CD4-positive, alpha-beta memory T cell (primary cell): ENCODE results near the gene CHST14. TPM values are rescaled to one million over a fixed set of nuclear protein-coding genes. Genes with fewer than 3 reads are reported as not detected.

ENCODE experiments used
- CTCF ChIA-PET: fragments of 350-600 bp; sonication (Branson Sonifier 250); formaldehyde crosslinking; loops from one replicate; lab custom pipeline; 2021; ENCODE audit warnings: inconsistent platforms; ENCODE audit not compliant: partially characterized antibody; lab: Charles Lee
- POLR2A ChIA-PET: fragments of 350-600 bp; sonication (Branson Sonifier 250); formaldehyde crosslinking; loops from one replicate; lab custom pipeline; 2021; ENCODE audit not compliant: partially characterized antibody; lab: Charles Lee
- DNase-seq, 5 donors: peaks; one replicate each; pipeline versions ENCODE4 v3.0.0 to v3.0.0-alpha.2; 2020 to 2022; ENCODE audit warnings: mixed read lengths in 1 of 5
- H3K27ac ChIP-seq: one replicate; pipeline ENCODE4 v1.7.0; 2013; ENCODE audit warnings: low read depth, low read length
- H3K27me3 ChIP-seq: 2 replicates; pipeline ENCODE4 v1.7.0; 2013; ENCODE audit warnings: mild to moderate bottlenecking, low read length, moderate library complexity; ENCODE audit not compliant: insufficient read depth
- H3K36me3 ChIP-seq: 2 replicates; pipeline ENCODE4 v1.7.0; 2013; ENCODE audit warnings: mild to moderate bottlenecking, low read length, moderate library complexity; ENCODE audit not compliant: insufficient read depth
- H3K4me1 ChIP-seq: 2 replicates; pipeline ENCODE4 v1.7.0; 2013; ENCODE audit warnings: mild to moderate bottlenecking, low read length, moderate library complexity; ENCODE audit not compliant: insufficient read depth
- H3K4me3 ChIP-seq, 2 donors: one replicate each; pipeline ENCODE4 v1.7.0; 2013; ENCODE audit warnings: low read length in 2 of 2, mild to moderate bottlenecking in 1 of 2
- H3K9me3 ChIP-seq, 2 donors: one replicate each; pipeline ENCODE4 v1.7.0; 2013; ENCODE audit warnings: low read length in 2 of 2, control low read depth in 1 of 2; ENCODE audit not compliant: control insufficient read depth in 1 of 2
- H3K27ac Mint-ChIP-seq, 7 donors: one replicate each; pipeline ENCODE4 v1.8.0; 2020 to 2021; ENCODE audit warnings: mixed read lengths in 7 of 7, mild to moderate bottlenecking in 6 of 7, inconsistent platforms in 3 of 7, moderate library complexity in 3 of 7
- H3K27me3 Mint-ChIP-seq, 2 donors: one replicate each; pipeline ENCODE4 v1.8.0; 2020 to 2021; ENCODE audit warnings: mixed read lengths in 2 of 2
- H3K36me3 Mint-ChIP-seq, 2 donors: one replicate each; pipeline ENCODE4 v1.8.0; 2020 to 2021; ENCODE audit warnings: mixed read lengths in 2 of 2, inconsistent platforms in 1 of 2, mild to moderate bottlenecking in 1 of 2
- H3K4me1 Mint-ChIP-seq, 4 donors: one replicate each; pipeline ENCODE4 v1.8.0; 2020 to 2021; ENCODE audit warnings: mixed read lengths in 4 of 4, mild to moderate bottlenecking in 1 of 4
- H3K4me3 Mint-ChIP-seq, 8 donors: one replicate each; pipeline ENCODE4 v1.8.0; 2020 to 2021; ENCODE audit warnings: mixed read lengths in 8 of 8, mild to moderate bottlenecking in 7 of 8, moderate library complexity in 6 of 8, inconsistent platforms in 3 of 8
- H3K9me3 Mint-ChIP-seq, 8 donors: one replicate each; pipeline ENCODE4 v1.8.0; 2020 to 2021; ENCODE audit warnings: mixed read lengths in 8 of 8, mild to moderate bottlenecking in 5 of 8, inconsistent platforms in 3 of 8, moderate library complexity in 1 of 8
- intact Hi-C: fragments of 100-400 bp; cut with micrococcal nuclease; formaldehyde crosslinking; loops from one replicate; pipeline ENCODE4 v1.15.1; 2023
- polyA plus RNA-seq, 2 donors: library from polyadenylated mRNA; unstranded; fragments of 300-500 nt; fragmentation: Illumina TruSeq; gene quantifications; one replicate each; pipeline ENCODE4 v1.2.3, GENCODE V29; 2021
- total RNA-seq, 2 experiments: library from RNA; stranded (reverse); gene quantifications; one replicate each; pipeline ENCODE4 v1.2.3, GENCODE V29; 2021

Gene CHST14
- total and polyA plus RNA-seq, 4 experiments from 2014 or later, result 0.64 to 10.5 (median 5.3) TPM

DNA sequence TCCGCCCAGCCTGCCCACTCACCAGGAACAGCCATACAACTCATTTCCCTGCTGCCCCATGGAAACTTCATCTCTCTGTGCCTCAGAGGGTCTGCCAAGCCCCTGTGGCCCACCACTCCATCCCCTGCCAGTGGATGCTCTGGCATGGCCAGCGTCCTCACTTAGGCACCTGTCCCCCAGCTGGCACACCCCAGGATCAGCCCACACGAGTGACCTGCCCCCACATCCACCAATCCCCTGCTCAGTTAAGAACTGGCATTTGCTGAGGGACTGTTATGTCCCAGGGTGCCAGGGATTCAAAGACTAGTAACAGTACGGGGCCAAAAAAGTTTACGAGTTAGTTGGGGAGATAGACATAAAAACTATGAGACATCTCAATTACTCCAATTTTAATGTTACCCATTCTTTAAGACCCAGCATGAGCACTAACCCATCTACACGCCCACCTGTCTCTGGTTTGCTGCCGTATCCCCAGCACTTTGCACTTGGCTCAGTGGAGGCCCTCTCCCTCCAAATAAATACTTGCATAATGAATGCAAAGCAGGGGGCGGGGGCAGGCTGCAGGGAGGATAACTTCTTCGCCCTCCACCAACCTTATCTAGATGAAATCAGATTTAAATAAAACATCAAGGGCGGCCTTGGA, 41.6 kb upstream of the CHST14 start:
- H3K36me3 Mint-ChIP-seq, result peaks cover 1 to 5% of the 10 kb centered on the region in 2 donors
- Histone ChIP-seq H3K36me3 (no peaks in the 10 kb centered on the region), H3K27ac (no peak overlapping the region), H3K4me3 (no peak overlapping the region), H3K27me3 (no peaks in the 10 kb centered on the region), H3K9me3 (no peaks in the 10 kb centered on the region), H3K4me1 (no peaks in the 10 kb centered on the region)
- H3K4me3 Mint-ChIP-seq, result no peak overlapping the region
- no peaks in the 10 kb centered on the region for H3K27me3 Mint-ChIP-seq
- CTCF ChIA-PET, result interaction anchor here (1.0 to 1.6 kb wide), 2 partner anchors 11 to 150 kb away, joined by 3 to 4 read pairs; no protein-coding TSS in a partner anchor
- intact Hi-C loops, result no loop called here
- no peaks in the 10 kb centered on the region for H3K4me1 Mint-ChIP-seq
- POLR2A ChIA-PET, result interaction anchor here (1.0 kb wide), 1 partner anchor 11 kb away, joined by 3 read pairs; no protein-coding TSS in a partner anchor
- DNase-seq, result no peak
- peak overlapping the region in 1 of 7 donors; percentile 1 for H3K27ac Mint-ChIP-seq
- H3K9me3 Mint-ChIP-seq, result peaks cover 0 to 2% (median 0%) of the 10 kb centered on the region in 8 donors

DNA sequence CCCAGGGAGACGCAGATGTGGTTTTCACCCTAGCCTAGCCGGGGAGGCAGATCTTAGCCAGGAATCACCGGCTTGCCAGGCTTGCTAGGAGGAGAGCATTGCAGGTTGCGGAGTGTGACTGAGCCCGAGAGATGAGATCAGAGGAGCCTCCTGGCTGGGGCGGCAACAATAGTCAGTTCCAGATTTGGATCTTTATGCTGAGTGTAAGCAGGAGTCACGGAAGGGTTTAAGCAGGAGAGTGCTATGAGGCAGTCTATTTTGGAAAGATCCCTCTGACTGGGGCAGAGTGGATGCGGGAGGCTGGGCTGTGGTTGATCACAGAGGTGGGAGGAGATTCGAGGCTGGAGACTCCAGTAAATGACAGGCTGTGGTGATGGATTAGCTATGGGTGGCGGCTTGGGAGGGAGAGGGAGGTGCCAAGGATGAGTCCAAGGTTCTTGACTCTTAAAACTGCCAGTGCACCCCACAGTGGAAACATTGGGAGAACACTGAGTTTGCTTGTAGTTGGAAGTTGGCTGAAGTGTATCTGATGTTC, 40.4 kb upstream of the CHST14 start:
- Mint-ChIP-seq H3K9me3 (no peaks in the 10 kb centered on the region), H3K36me3 (peaks cover 1 to 5% of the 10 kb centered on the region in 2 donors), H3K4me3 (no peak overlapping the region), H3K4me1 (peaks cover 0 to 8% (median 3%) of the 10 kb centered on the region in 4 donors), H3K27ac (peak overlapping the region in 1 of 7 donors; percentile 19), H3K27me3 (no peaks in the 10 kb centered on the region)
- Histone ChIP-seq H3K27me3 (no peaks in the 10 kb centered on the region), H3K36me3 (no peaks in the 10 kb centered on the region), H3K9me3 (no peaks in the 10 kb centered on the region), H3K4me1 (peaks cover 3% of the 10 kb centered on the region), H3K27ac (no peak overlapping the region), H3K4me3 (no peak overlapping the region)
- intact Hi-C loops, result no loop called here
- POLR2A ChIA-PET, result interaction anchor here (1.0 kb wide), 1 partner anchor 10 kb away, joined by 3 read pairs; no protein-coding TSS in a partner anchor
- CTCF ChIA-PET, result interaction anchor here (0.8 to 1.6 kb wide), 4 partner anchors 9 to 151 kb away, joined by 3 to 4 read pairs (median 3); no protein-coding TSS in a partner anchor
- DNase-seq, result no peak

DNA sequence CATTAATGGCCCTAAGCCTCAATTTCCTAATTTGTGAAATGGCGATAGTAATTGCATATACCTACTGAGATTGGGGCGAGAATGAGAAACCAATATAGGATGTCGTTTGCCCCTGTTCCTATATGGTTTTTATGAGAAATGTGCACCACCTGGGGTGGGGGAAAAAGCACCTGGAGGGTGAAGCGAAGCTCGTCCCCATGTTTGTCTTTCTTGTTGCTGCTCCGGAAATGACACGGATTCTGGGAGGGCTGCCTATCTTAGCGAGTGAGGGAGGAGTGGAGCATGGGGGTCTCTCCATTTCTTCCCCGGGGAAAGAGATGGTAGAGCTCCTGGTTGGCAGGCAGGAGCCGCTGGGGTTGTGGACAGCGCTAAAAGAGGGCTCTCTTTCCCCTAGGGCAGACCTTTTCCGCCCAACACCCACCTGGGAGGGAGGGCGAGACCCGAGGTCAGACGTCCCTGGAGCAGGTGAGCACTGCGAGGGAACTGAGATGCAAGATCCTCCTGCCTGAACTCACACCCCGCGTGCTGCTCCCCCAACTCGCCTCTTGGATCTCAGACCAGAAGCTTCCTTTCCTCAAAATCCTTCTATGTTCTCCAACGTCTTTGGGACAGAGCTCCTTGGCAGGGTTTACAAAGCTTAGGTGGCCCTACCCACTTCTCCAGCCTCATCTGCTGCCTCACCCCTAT, 35.6 kb upstream of the CHST14 start:
- intact Hi-C loops, result loop anchor here (5.0 kb wide), 1 partner anchor 37 kb away; the partner anchor contains the start of gene CHST14
- Histone ChIP-seq H3K27ac (no peak overlapping the region), H3K36me3 (no peaks in the 10 kb centered on the region), H3K4me1 (peaks cover 36% of the 10 kb centered on the region), H3K9me3 (no peaks in the 10 kb centered on the region), H3K4me3 (no peak overlapping the region), H3K27me3 (peaks cover 12% of the 10 kb centered on the region)
- ChIA-PET POLR2A (interaction anchor here (3.5 kb wide), 1 partner anchor 17 kb away, joined by 21 read pairs; no protein-coding TSS in a partner anchor), CTCF (interaction anchor here (1.1 to 2.1 kb wide), 3 partner anchors 12 to 127 kb away, joined by 3 to 10 read pairs (median 3); partner anchors contain the start of gene PLCB2)
- no peaks in the 10 kb centered on the region for H3K9me3 Mint-ChIP-seq
- H3K27ac Mint-ChIP-seq, result peak overlapping the region in 2 of 7 donors; percentile 26 to 65
- H3K36me3 Mint-ChIP-seq, result peaks cover 0 to 4% of the 10 kb centered on the region in 2 donors
- DNase-seq, result no peak
- peaks cover 13 to 14% of the 10 kb centered on the region in 2 donors for H3K27me3 Mint-ChIP-seq
- peak overlapping the region in 7 of 8 donors; percentile 61 to 82 (median 79) for H3K4me3 Mint-ChIP-seq
- peaks cover 17 to 55% (median 33%) of the 10 kb centered on the region in 4 donors for H3K4me1 Mint-ChIP-seq

DNA sequence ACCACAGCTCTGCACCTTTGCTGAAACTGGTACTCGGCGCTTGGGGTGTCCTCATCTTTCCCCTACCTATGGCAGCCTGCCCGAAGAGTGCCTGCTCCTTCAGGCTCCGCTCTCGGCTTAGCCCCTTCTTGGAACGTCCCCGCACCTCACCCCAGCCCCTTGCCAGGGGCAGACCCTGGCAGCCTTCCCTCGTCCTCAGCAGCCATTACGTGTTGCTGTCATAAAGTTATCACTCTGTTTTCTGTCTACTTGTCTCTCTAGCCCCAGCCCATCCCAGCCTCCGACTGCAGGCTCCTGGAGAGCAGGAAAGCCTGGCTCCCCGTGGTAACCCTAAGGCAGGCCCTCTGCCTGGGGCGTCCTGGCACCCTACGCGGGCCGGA, 35.1 kb upstream of the CHST14 start:
- ChIA-PET POLR2A (interaction anchor here (3.5 kb wide), 1 partner anchor 16 kb away, joined by 21 read pairs; no protein-coding TSS in a partner anchor), CTCF (interaction anchor here (1.1 to 2.1 kb wide), 3 partner anchors 13 to 128 kb away, joined by 3 to 10 read pairs (median 3); partner anchors contain the start of gene PLCB2)
- Histone ChIP-seq H3K4me3 (peak overlapping the region in 1 of 2 donors; percentile 37), H3K27ac (no peak overlapping the region), H3K27me3 (peaks cover 12% of the 10 kb centered on the region), H3K9me3 (no peaks in the 10 kb centered on the region), H3K4me1 (peaks cover 38% of the 10 kb centered on the region), H3K36me3 (no peaks in the 10 kb centered on the region)
- Mint-ChIP-seq H3K36me3 (peaks cover 0 to 6% of the 10 kb centered on the region in 2 donors), H3K27ac (peak overlapping the region in 2 of 7 donors; percentile 26 to 65), H3K9me3 (no peaks in the 10 kb centered on the region), H3K4me3 (peak overlapping the region; percentile 60 to 82 (median 77)), H3K4me1 (peaks cover 17 to 58% (median 33%) of the 10 kb centered on the region in 4 donors), H3K27me3 (peaks cover 13 to 14% of the 10 kb centered on the region in 2 donors)
- no peak for DNase-seq
- intact Hi-C loops, result loop anchor here (5.0 kb wide), 1 partner anchor 37 kb away; the partner anchor contains the start of gene CHST14

DNA sequence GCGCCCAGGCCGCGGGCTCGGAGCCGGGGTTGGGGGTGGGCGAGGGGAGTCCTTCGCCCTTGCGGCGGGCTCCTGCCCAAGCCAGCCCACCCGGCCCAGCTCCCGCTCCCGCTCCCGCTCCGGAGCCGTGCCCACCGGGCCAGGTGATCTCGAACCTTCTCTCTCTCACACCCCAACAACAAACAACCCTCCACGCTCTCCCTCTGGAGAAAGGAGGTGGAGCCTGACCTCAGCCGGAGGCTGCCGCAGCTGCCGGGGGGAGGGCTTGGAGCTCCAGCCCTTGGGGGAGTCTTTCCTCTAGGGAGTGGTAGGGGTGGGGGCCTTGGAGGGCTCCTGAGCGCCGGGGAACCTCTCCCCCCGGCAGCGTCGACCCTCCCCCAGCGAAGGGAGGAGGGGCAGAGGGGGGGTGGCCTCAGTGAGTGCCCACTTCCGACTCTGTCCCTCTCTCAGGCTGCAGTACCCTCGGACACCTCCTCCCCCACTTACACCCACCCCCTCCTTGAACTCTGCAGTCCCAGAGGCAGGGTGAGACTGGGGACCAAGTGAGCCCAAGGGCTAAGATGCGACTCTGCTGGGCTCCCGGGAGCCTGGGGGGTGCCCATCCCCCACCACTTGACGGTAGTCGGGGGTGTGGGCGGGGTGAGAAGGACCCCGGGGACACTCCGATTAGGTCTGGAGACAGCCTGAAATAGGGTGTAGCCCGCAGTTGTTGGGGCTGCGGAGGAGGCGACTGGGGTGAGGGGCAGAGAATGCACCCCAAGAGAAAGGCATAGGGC, 34.5 kb upstream of the CHST14 start:
- no peaks in the 10 kb centered on the region for H3K9me3 Mint-ChIP-seq
- Histone ChIP-seq H3K36me3 (no peaks in the 10 kb centered on the region), H3K4me1 (peaks cover 38% of the 10 kb centered on the region), H3K9me3 (no peaks in the 10 kb centered on the region), H3K27me3 (peaks cover 12% of the 10 kb centered on the region), H3K27ac (no peak overlapping the region), H3K4me3 (peak overlapping the region; percentile 37 to 42)
- peaks cover 0 to 6% of the 10 kb centered on the region in 2 donors for H3K36me3 Mint-ChIP-seq
- DNase-seq, result no peak
- H3K27me3 Mint-ChIP-seq, result peaks cover 13 to 14% of the 10 kb centered on the region in 2 donors
- POLR2A ChIA-PET, result interaction anchor here (3.5 kb wide), 1 partner anchor 16 kb away, joined by 21 read pairs; no protein-coding TSS in a partner anchor
- peak overlapping the region; percentile 73 to 85 (median 80) for H3K4me3 Mint-ChIP-seq
- H3K27ac Mint-ChIP-seq, result peak overlapping the region in 2 of 7 donors; percentile 35 to 70
- peaks cover 17 to 58% (median 33%) of the 10 kb centered on the region in 4 donors for H3K4me1 Mint-ChIP-seq
- CTCF ChIA-PET, result interaction anchor here (1.1 to 2.1 kb wide), 2 partner anchors 13 to 94 kb away, joined by 3 to 10 read pairs; no protein-coding TSS in a partner anchor
- intact Hi-C loops, result loop anchor here (5.0 kb wide), 1 partner anchor 36 kb away; the partner anchor contains the start of gene CHST14
